ENCODE results near the gene TNNI3K. TPM values are rescaled to one million over a fixed set of nuclear protein-coding genes. Genes with fewer than 3 reads are reported as not detected.

The TNNI3K gene
- polyA plus RNA-seq, 1 of the 3 experiments (the other 2 are of a cell fraction): 0.31 TPM

GRCh38 chr1:74403606-74404005, 168.4 kb downstream of the TNNI3K start (continued):
- no peak for TF ChIP-seq REST (IDR thresholded peaks at IDR 0.05; ENCODE audit: low read depth, low read length)
- no peak for TF ChIP-seq CTCF (IDR thresholded peaks at IDR 0.05)
- TF ChIP-seq GATA2 (CRISPR knock-in tag; IDR thresholded peaks at IDR 0.05): no peak
- no peak for TF ChIP-seq RAD21 (IDR thresholded peaks at IDR 0.05; ENCODE audit: low read length)
- TF ChIP-seq TCF12 (IDR thresholded peaks at IDR 0.05): no peak

- Histone ChIP-seq H3K36me3 (replicated peaks in 1 of 2; ENCODE audit: control insufficient read depth in 1 of 2, insufficient read depth in 2 of 2, low read length in 1 of 2) (no peaks in the 10 kb centered on the region), H3K4me2 (no peak overlapping the region), H3K4me3 (ENCODE audit: low read depth in 2 of 2, low read length in 1 of 2) (no peak overlapping the region), H3F3A (replicated peaks; ENCODE audit: insufficient read depth) (no peaks in the 10 kb centered on the region), H2AFZ (ENCODE audit: low read depth) (no peak overlapping the region), H3K9me3 (no peaks in the 10 kb centered on the region), H3K9me2 (no peaks in the 10 kb centered on the region), H3K9ac (no peak overlapping the region), H3K27me3 (ENCODE audit: insufficient read depth) (no peaks in the 10 kb centered on the region), H3K79me2 (ENCODE audit: insufficient read depth) (no peaks in the 10 kb centered on the region), H3K4me1 (ENCODE audit: control insufficient read depth in 1 of 2, insufficient read depth in 2 of 2, low read depth in 1 of 2, low read length in 1 of 2) (no peaks in the 10 kb centered on the region), H3K27ac (ENCODE audit: low read depth in 2 of 2, low read length in 1 of 2) (no peak overlapping the region; a peak in 1 of 4 replicates), H4K20me1 (ENCODE audit: insufficient read depth) (no peaks in the 10 kb centered on the region)
- WGBS (ENCODE audit: low lambda C conversion rate): 13% methylated on average over 2 of the region's 2 CpGs
- TF ChIP-seq TAF1 (IDR thresholded peaks at IDR 0.05; ENCODE audit: borderline replicate concordance, low read depth, low read length) (no peak), USF2 (IDR thresholded peaks at IDR 0.05; ENCODE audit: borderline replicate concordance, low read depth, low read length) (no peak), YY1 (IDR thresholded peaks at IDR 0.05; ENCODE audit: low read depth) (no peak), RXRA (IDR thresholded peaks at IDR 0.05; ENCODE audit: borderline replicate concordance, low read depth) (no peak), SMC3 (IDR thresholded peaks at IDR 0.05; ENCODE audit: low read depth, low read length) (no peak), POLR2AphosphoS5 (IDR thresholded peaks at IDR 0.05; ENCODE audit: low read depth, low read length) (no peak), CHD2 (IDR thresholded peaks at IDR 0.05; ENCODE audit: low read length, partially characterized antibody) (no peak), MXI1 (IDR thresholded peaks at IDR 0.05; ENCODE audit: low read depth, low read length) (no peak), RCOR1 (IDR thresholded peaks at IDR 0.05; ENCODE audit: low read length) (no peak), NRF1 (IDR thresholded peaks at IDR 0.05; ENCODE audit: low read depth, low read length) (no peak), CTCF (IDR thresholded peaks at IDR 0.05) (no peak), SIN3A (IDR thresholded peaks at IDR 0.05; ENCODE audit: borderline replicate concordance, low read depth, low read length) (no peak)
- ChIA-PET POLR2A (no interaction called here), CTCF (interaction anchor here (1.5 kb wide), 1 partner anchor 17 kb away, joined by 5 read pairs; no protein-coding TSS in a partner anchor)
- no peak for DNase-seq
These were observed 171.6 kb downstream of the TNNI3K start for GRCh38 chr1:74406759-74407158.

Measured in SK-N-SH (cell line).